GM19035 (cell line): Measurements from ENCODE around the gene NR2F1-AS1.
"Not testable (repeated sequence)": the region's sequence is repeated elsewhere in the genome, so short reads cannot be mapped to it uniquely, and the experiment has no call there.

ENCODE experiments used
- ATAC-seq: cut with Tn5 transposase; IDR thresholded peaks from one replicate; pipeline ENCODE4 v1.9.1; 2021; ENCODE audit not compliant: unreplicated experiment

The NR2F1-AS1 gene

DNA sequence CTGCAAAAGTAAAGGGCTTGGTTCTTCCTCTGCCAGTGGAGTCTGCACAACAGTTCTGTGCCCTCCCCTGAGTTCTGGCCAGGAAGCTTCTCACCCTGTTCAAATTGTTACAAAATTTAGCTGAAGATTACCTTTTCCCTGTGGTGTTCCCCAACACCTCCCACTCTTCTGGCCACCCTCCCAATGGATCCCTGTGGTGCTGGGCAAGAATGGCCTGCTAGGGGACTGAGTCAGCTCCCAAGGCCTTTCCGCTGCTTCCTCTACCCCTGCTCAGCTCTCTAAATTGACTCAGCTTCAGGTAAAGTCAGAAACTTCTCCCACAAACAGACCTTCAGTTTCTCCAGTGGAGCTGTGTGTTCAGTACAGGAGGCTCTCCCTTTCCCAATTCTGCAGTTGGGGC lies 186.0 kb downstream of the NR2F1-AS1 start:
- no peak for ATAC-seq

DNA sequence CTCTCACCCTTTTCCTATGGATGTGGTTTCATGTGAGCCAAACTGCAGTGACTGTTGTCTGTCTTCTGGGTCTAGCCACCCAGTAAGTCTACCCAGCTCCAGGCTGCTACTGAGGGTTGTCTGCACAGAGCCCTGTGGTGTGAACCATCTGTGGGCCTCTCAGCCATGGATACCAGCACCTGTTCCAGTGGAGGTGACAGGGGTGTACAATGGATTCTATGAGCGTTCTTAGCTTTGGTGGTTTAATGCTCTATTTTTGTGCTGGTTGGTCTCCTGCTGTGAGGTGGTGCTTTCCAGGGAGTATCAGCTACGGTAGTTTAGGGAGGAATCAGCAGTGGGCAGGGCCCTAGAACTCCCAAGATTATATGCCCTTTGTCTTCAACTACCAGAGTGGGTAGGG lies 186.7 kb downstream of the NR2F1-AS1 start:
- ATAC-seq = no peak

DNA sequence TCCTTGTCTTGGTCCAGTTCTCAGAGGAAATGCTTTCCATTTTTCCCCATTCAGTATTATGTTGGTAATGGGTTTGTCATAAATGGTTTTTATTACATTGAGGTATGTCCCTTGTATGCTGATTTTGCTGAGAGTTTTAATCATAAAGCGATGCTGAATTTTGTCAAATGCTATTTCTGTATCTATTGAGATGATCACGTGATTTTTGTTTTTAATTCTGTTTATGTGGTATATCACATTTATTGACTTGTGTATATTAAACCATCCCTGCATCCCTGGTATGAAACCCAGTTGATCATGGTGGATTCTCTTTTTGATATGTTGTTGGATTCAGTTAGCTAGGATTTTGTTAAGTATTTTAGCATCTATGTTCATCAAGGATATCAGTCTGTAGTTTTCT lies 189.8 kb downstream of the NR2F1-AS1 start:
- not testable (repeated sequence) for ATAC-seq

DNA sequence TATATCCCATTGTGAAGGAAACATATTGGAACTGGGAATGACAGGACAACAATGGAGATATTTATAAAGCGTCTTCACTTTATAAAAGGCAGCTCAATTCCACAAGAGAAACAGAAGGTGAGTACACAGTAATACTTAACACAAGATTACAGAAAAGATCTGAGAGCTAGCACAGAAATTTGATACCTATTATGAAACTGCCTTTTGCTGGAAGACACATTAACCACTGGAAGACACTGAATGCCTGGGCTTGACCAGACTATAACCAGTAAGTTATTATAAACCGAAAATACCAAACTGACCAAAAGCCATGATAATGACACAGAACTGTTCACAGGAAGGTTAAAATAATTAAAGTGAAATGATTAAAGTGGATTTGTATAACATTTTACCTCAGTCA lies 195.4 kb downstream of the NR2F1-AS1 start:
- no peak for ATAC-seq

GRCh38 chr5:93384995-93385394 lies 196.0 kb downstream of the NR2F1-AS1 start:
- ATAC-seq = no peak

DNA sequence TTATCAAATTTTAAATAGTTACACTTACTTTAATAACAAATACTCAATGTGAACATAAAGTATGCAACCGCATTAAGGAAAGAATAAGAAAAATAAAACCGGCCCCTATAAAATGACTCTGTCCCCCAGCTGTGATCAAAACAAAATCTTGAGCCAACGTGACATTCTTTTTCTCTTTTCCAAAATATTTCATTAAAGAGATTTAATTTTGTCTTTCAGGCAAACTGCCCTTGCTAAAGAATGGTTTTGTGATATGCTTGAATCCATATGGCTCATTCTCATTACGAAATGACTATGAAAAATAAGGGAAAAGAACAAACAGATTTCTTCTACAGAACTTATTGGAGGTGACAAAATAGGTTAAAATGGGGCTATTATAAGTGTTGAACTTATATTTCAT lies 197.0 kb downstream of the NR2F1-AS1 start:
- no peak for ATAC-seq

DNA sequence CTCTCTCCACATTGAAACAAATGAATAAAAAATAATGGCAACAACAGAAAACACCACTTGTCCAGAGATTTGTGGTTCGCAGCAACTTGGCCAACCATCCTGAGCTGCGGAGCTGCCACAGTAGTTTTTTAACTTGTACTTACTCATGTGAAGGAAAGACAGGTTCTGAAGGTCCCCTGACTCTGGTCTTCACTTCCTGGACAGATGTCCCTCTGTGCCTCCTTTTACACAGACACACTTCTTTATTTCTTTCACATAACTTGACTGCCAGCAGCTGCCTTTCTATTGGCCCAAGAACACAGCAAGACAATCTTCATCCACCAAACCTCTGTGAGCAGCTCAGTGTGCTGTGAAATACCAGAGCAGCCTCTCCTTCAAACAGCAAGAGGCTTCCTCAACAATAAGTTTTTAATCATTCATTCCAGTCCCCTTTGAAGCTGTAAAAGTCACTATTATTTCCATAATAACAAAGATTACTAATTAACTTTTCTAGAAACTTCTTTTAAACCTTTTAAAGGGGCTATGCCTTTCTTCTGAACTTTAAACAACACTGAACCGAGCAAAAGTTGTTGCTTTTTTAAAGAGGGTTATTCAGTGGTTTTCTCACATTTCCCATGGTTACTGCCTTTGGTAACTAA lies 198.7 kb downstream of the NR2F1-AS1 start:
- no peak for ATAC-seq

- no peak for ATAC-seq
Observed at GRCh38 chr5:93381057-93381456, 200.0 kb downstream of the NR2F1-AS1 start.

GRCh38 chr5:93378073-93378472 lies 202.9 kb downstream of the NR2F1-AS1 start:
- ATAC-seq = no peak

GRCh38 chr5:93371893-93372292 lies 209.1 kb downstream of the NR2F1-AS1 start:
- no peak for ATAC-seq

GRCh38 chr5:93364378-93364777 lies 216.6 kb downstream of the NR2F1-AS1 start:
- ATAC-seq = no peak

GRCh38 chr5:93360436-93361088 lies 220.5 kb downstream of the NR2F1-AS1 start:
- ATAC-seq = no peak

DNA sequence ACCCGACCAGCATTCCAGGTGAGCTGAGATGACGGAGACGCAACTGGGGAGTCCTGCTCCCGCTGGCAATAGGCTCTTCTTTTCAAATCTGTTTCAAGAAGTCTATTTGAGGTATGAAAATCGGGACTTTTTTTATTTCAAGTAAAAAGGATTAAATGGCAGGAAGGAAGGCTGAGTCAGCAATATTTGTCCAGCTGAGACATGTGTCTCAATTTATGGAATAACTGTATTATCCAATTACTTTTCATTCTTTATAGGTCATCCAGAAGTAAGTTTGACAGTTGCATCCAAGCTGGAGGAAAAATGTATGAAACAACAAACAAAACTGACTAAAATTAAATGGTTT lies 221.1 kb downstream of the NR2F1-AS1 start:
- no peak for ATAC-seq
